ENCODE measurements around the gene MAP2K2.

The MAP2K2 gene

GRCh38 chr19:4064496-4065260 is 59.2 kb downstream of the MAP2K2 start:
- ATAC-seq (peak; percentile 1), DNase-seq (peak in 1 of 2 donors; percentile 57)
- H3K27ac Mint-ChIP-seq: peak overlapping the region; percentile 88 to 90
- no peaks in the 10 kb centered on the region for H3K27me3 Mint-ChIP-seq
- peaks cover 58% of the 10 kb centered on the region for H3K4me1 Mint-ChIP-seq
- no peaks in the 10 kb centered on the region for H3K9me3 Mint-ChIP-seq
- H3K4me3 Mint-ChIP-seq: peak overlapping the region; percentile 84 to 86

GRCh38 chr19:4064149-4064495 is 59.8 kb downstream of the MAP2K2 start:
- peaks cover 58% of the 10 kb centered on the region for H3K4me1 Mint-ChIP-seq
- H3K4me3 Mint-ChIP-seq: peak overlapping the region; percentile 84 to 86
- no peaks in the 10 kb centered on the region for H3K27me3 Mint-ChIP-seq
- no peak for DNase-seq
- H3K27ac Mint-ChIP-seq: peak overlapping the region; percentile 88 to 90
- ATAC-seq: no peak
- H3K9me3 Mint-ChIP-seq: no peaks in the 10 kb centered on the region

- Mint-ChIP-seq H3K4me1 (peaks cover 58% of the 10 kb centered on the region), H3K27me3 (no peaks in the 10 kb centered on the region), H3K9me3 (no peaks in the 10 kb centered on the region), H3K27ac (peak overlapping the region; percentile 88 to 90), H3K4me3 (peak overlapping the region; percentile 84 to 86)
- DNase-seq: no peak
- no peak for ATAC-seq
These were observed 60.4 kb downstream of the MAP2K2 start for GRCh38 chr19:4063369-4064148.

GRCh38 chr19:4062419-4063368 is 61.2 kb downstream of the MAP2K2 start:
- H3K27ac Mint-ChIP-seq: peak overlapping the region in 1 of 2 donors; percentile 94
- no peaks in the 10 kb centered on the region for H3K9me3 Mint-ChIP-seq
- H3K4me1 Mint-ChIP-seq: peaks cover 60% of the 10 kb centered on the region

GRCh38 chr19:4061683-4062418 is 62.1 kb downstream of the MAP2K2 start:
- peaks cover 68% of the 10 kb centered on the region for H3K4me1 Mint-ChIP-seq
- ATAC-seq: no peak
- peak overlapping the region in 1 of 2 donors; percentile 94 for H3K27ac Mint-ChIP-seq
- H3K4me3 Mint-ChIP-seq: peak overlapping the region; percentile 32 to 86
- no peaks in the 10 kb centered on the region for H3K9me3 Mint-ChIP-seq
- H3K27me3 Mint-ChIP-seq: no peaks in the 10 kb centered on the region
- no peak for DNase-seq

More at GRCh38 chr19:4062419-4063368, 61.2 kb downstream of the MAP2K2 start:
- H3K27me3 Mint-ChIP-seq: no peaks in the 10 kb centered on the region
- H3K4me3 Mint-ChIP-seq: peak overlapping the region; percentile 84 to 86
- DNase-seq (no peak), ATAC-seq (no peak)

DNA sequence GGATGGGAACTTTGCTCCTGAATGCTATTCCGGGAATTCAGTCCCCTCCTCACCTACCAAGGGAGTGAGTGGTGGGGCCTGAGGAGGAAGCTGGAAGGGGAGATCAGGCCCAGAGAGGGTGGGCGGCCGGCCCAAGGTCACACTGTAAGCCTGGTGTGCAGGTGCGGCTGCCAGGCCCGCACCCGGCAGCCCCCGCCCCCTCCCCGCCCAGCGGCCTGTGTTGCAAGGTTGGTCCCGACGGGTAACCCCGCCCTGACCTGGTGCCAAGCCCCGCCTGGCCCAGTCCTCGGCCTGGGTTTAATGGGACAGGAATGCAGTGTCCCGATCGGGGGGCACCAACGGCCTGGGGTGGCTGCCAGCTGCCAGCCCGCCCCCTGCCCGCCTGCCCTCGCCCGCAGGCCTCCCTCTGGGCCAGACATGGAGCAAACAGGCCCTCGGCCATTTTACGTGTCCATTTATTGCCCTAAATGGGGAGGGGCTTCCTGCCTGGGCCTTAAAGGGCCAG is 62.7 kb downstream of the MAP2K2 start:
- H3K4me1 Mint-ChIP-seq: peaks cover 69% of the 10 kb centered on the region
- H3K27ac Mint-ChIP-seq: peak overlapping the region in 1 of 2 donors; percentile 12
- DNase-seq (no peak), ATAC-seq (no peak)
- H3K4me3 Mint-ChIP-seq: peak overlapping the region; percentile 19 to 49
- no peaks in the 10 kb centered on the region for H3K27me3 Mint-ChIP-seq
- H3K9me3 Mint-ChIP-seq: no peaks in the 10 kb centered on the region

DNA sequence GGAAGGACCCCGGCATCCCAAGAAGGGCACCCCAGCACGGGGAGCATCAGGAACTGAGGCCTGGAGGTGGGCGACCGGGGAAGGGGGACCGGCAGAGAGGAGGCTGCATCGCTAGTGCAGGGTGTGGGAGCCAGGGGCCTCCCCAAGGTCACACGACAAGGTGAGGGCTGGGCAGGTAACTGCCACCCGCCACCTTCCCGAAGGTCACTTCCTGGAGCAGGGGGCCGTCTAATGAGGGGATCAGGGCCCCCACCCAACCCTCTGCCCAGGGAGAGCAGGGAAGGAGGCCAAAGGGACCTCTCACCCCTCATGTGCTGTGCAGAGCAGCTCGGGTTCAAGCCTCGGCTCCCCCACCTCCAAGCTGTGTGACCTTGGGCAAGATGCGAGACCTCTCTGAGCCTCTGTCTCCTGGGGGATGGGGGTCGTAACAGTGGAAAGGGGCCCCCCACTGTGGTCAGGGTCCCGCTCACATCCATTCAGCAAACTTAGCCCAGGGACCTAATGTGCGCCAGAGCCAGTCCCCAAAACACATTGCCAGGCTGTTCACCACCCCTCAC is 63.2 kb downstream of the MAP2K2 start:
- DNase-seq (no peak), ATAC-seq (no peak)
- Mint-ChIP-seq H3K4me3 (peak overlapping the region; percentile 71 to 72), H3K27ac (peak overlapping the region; percentile 81 to 95), H3K4me1 (peaks cover 75% of the 10 kb centered on the region), H3K9me3 (no peaks in the 10 kb centered on the region), H3K27me3 (no peaks in the 10 kb centered on the region)

- peak overlapping the region; percentile 71 to 72 for H3K4me3 Mint-ChIP-seq
- peak overlapping the region; percentile 81 to 95 for H3K27ac Mint-ChIP-seq
- peak in 1 of 2 donors; percentile 55 for DNase-seq
- peak; percentile 49 for ATAC-seq
- peaks cover 81% of the 10 kb centered on the region for H3K4me1 Mint-ChIP-seq
- H3K27me3 Mint-ChIP-seq: no peaks in the 10 kb centered on the region
- H3K9me3 Mint-ChIP-seq: no peaks in the 10 kb centered on the region
These were observed 63.9 kb downstream of the MAP2K2 start for GRCh38 chr19:4059891-4060620.

GRCh38 chr19:4059453-4059871 is 64.5 kb downstream of the MAP2K2 start:
- DNase-seq (no peak), ATAC-seq (peak; percentile 3)
- peak overlapping the region; percentile 94 to 95 for H3K27ac Mint-ChIP-seq
- no peaks in the 10 kb centered on the region for H3K9me3 Mint-ChIP-seq
- H3K4me1 Mint-ChIP-seq: peaks cover 81% of the 10 kb centered on the region
- H3K4me3 Mint-ChIP-seq: peak overlapping the region; percentile 57 to 71
- H3K27me3 Mint-ChIP-seq: no peaks in the 10 kb centered on the region

DNA sequence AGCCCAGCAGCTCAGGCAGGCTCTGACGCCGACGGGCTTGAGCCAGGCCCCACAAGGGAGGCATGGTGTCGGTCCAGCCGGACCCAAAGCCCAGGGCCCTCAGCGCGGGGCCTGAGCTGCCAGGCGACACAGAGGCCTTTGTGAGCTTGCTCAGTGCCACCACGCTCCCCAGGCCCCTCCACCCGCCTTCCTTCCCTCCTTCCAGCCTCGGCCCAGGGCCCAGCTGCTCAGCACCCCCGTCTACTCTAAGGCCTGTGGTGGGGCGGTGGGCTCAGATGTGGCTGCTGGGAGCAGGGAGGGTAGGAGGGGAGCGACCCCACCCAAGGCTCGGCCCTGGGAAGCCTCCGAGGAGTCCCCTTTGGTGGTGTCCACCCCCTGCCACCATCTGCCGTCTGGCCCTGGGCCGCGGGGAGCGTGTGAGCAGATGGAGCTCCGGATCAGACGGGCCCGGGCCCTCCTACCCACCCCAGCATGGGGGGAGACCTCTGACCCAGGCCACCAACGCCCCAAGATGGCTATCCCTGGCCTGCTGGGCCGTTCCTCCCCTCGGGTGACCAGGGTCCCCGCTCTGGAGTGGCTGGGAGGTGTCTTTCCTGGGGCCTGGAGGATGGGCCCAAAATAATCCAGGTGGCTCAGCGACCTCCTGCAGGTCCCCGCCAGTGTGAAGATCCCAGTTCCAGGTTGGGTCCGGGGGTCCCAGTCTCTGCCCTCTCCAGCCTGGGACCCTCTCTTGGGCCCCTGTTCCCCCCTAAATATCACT is 65.0 kb downstream of the MAP2K2 start:
- no peaks in the 10 kb centered on the region for H3K27me3 Mint-ChIP-seq
- H3K9me3 Mint-ChIP-seq: no peaks in the 10 kb centered on the region
- DNase-seq: no peak
- peak overlapping the region; percentile 57 to 71 for H3K4me3 Mint-ChIP-seq
- peaks cover 80% of the 10 kb centered on the region for H3K4me1 Mint-ChIP-seq
- peak; percentile 15 for ATAC-seq
- peak overlapping the region; percentile 94 to 95 for H3K27ac Mint-ChIP-seq

GRCh38 chr19:4057931-4058692 is 65.8 kb downstream of the MAP2K2 start:
- H3K27me3 Mint-ChIP-seq: no peaks in the 10 kb centered on the region
- no peaks in the 10 kb centered on the region for H3K9me3 Mint-ChIP-seq
- peak overlapping the region; percentile 12 to 71 for H3K4me3 Mint-ChIP-seq
- peak; percentile 49 for ATAC-seq
- peak overlapping the region; percentile 59 to 88 for H3K27ac Mint-ChIP-seq
- H3K4me1 Mint-ChIP-seq: peaks cover 80% of the 10 kb centered on the region
- DNase-seq: peak in 1 of 2 donors; percentile 38

GRCh38 chr19:4055209-4055552 is 68.7 kb downstream of the MAP2K2 start:
- Mint-ChIP-seq H3K4me3 (no peak overlapping the region), H3K4me1 (peaks cover 79% of the 10 kb centered on the region), H3K27me3 (no peaks in the 10 kb centered on the region), H3K27ac (no peak overlapping the region), H3K9me3 (no peaks in the 10 kb centered on the region)
- no peak for ATAC-seq
- DNase-seq: no peak

Measured in stimulated activated naive CD8-positive, alpha-beta T cell treated with anti-CD3 and anti-CD28 coated beads, Interleukin-15, amount 100 ng/mL, for 72 hours (primary cell).